PC-9 (cell line): ENCODE measurements around the gene ADCY2.

Experiments
- EZH2 ChIP-seq: fragments of 200-600 bp; sonication (generic); IDR thresholded peaks from 2 replicates; pipeline ENCODE4 v1.8.0; 2017; ENCODE audit warnings: antibody characterized with exemption, low read depth
- TF ChIP-seq, protein P1 (sequence below): fragments of 200-600 bp; sonication (generic); conservative IDR thresholded peaks from 2 replicates; pipeline ENCODE4 v1.6.1; 2017; ENCODE audit warnings: mixed run types, antibody characterized with exemption, mild to moderate bottlenecking, moderate library complexity

DNA sequence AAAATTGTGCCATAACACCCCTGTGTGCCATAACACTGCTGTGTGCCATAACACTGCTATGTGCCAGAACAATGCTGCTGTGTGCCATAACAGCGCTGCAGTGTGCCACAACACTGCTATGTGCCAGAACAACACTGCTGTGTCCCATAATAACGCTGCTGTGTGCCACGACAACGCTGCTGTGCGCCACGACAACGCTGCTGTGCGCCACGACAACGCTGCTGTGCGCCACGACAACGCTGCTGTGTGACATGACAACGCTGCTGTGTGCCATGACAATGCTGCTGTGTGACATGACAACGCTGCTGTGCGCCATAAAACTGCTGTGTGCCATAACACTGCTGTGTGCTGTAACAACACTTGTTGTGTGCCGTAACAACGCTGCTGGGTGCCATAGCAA, 429.1 kb downstream of the ADCY2 start:
- TF ChIP-seq, protein P1, sequence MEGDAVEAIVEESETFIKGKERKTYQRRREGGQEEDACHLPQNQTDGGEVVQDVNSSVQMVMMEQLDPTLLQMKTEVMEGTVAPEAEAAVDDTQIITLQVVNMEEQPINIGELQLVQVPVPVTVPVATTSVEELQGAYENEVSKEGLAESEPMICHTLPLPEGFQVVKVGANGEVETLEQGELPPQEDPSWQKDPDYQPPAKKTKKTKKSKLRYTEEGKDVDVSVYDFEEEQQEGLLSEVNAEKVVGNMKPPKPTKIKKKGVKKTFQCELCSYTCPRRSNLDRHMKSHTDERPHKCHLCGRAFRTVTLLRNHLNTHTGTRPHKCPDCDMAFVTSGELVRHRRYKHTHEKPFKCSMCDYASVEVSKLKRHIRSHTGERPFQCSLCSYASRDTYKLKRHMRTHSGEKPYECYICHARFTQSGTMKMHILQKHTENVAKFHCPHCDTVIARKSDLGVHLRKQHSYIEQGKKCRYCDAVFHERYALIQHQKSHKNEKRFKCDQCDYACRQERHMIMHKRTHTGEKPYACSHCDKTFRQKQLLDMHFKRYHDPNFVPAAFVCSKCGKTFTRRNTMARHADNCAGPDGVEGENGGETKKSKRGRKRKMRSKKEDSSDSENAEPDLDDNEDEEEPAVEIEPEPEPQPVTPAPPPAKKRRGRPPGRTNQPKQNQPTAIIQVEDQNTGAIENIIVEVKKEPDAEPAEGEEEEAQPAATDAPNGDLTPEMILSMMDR = no peak
- TF ChIP-seq EZH2 = no peak
